GM11168 (cell line): ENCODE data around the gene SLC25A52.

Experiments used
- in situ Hi-C: fragments of 300-500 bp; cut with MboI; formaldehyde crosslinking; loops from one replicate; pipeline ENCODE4 v1.12.0; 2022; ENCODE audit warnings: low sequenced_read_pairs; ENCODE audit not compliant: unreplicated experiment

Gene SLC25A52

GRCh38 chr18:31741097-31741735 lies 19.5 kb downstream of the SLC25A52 start:
- in situ Hi-C loops, result no loop called here

GRCh38 chr18:31740180-31740579 lies 20.5 kb downstream of the SLC25A52 start:
- in situ Hi-C loops, result no loop called here

GRCh38 chr18:31739651-31740050 lies 21.0 kb downstream of the SLC25A52 start:
- in situ Hi-C loops, result no loop called here

- in situ Hi-C loops, result no loop called here
Measured at GRCh38 chr18:31738460-31739407, 21.9 kb downstream of the SLC25A52 start.

GRCh38 chr18:31736630-31737029 lies 24.1 kb downstream of the SLC25A52 start:
- in situ Hi-C loops, result no loop called here

GRCh38 chr18:31731628-31732027 lies 29.1 kb downstream of the SLC25A52 start:
- in situ Hi-C loops, result no loop called here

GRCh38 chr18:31729196-31729595 lies 31.5 kb downstream of the SLC25A52 start:
- in situ Hi-C loops, result loop anchor here (5.0 kb wide), 1 partner anchor 172 kb away; no protein-coding TSS in a partner anchor

GRCh38 chr18:31723990-31724711 lies 36.5 kb downstream of the SLC25A52 start:
- in situ Hi-C loops, result no loop called here

GRCh38 chr18:31723639-31723989 lies 37.1 kb downstream of the SLC25A52 start:
- in situ Hi-C loops, result no loop called here

GRCh38 chr18:31722369-31722957 lies 38.2 kb downstream of the SLC25A52 start:
- in situ Hi-C loops, result no loop called here

- in situ Hi-C loops, result no loop called here
Measured at GRCh38 chr18:31721601-31722000, 39.1 kb downstream of the SLC25A52 start.

GRCh38 chr18:31720867-31721266 lies 39.8 kb downstream of the SLC25A52 start:
- in situ Hi-C loops, result no loop called here

- in situ Hi-C loops, result loop anchor here (10.0 kb wide), 1 partner anchor 495 kb away; no protein-coding TSS in a partner anchor
Measured at GRCh38 chr18:31719363-31720006, 41.2 kb downstream of the SLC25A52 start.

- in situ Hi-C loops, result loop anchor here (10.0 kb wide), 1 partner anchor 494 kb away; no protein-coding TSS in a partner anchor
Measured at GRCh38 chr18:31718386-31718785, 42.3 kb downstream of the SLC25A52 start.

GRCh38 chr18:31716362-31716761 lies 44.3 kb downstream of the SLC25A52 start:
- in situ Hi-C loops, result loop anchor here (10.0 kb wide), 1 partner anchor 492 kb away; no protein-coding TSS in a partner anchor

- in situ Hi-C loops, result loop anchor here (10.0 kb wide), 1 partner anchor 487 kb away; no protein-coding TSS in a partner anchor
Measured at GRCh38 chr18:31711365-31712172, 49.1 kb downstream of the SLC25A52 start.

- in situ Hi-C loops, result loop anchor here (10.0 kb wide), 1 partner anchor 486 kb away; no protein-coding TSS in a partner anchor
Measured at GRCh38 chr18:31710826-31711225, 49.9 kb downstream of the SLC25A52 start.
